Bronchus fibroblast of lung (primary cell): ENCODE measurements around the gene HSPA13. TPM values are rescaled to one million over a fixed set of nuclear protein-coding genes. Genes with fewer than 3 reads are reported as not detected.

Source experiments
- total RNA-seq: library from RNA; depleted of rRNA; stranded (reverse); fragments of >200 nt; gene quantifications from 2 replicates; pipeline ENCODE4 v1.2.3, GENCODE V29; 2015

HSPA13 gene, protein sequence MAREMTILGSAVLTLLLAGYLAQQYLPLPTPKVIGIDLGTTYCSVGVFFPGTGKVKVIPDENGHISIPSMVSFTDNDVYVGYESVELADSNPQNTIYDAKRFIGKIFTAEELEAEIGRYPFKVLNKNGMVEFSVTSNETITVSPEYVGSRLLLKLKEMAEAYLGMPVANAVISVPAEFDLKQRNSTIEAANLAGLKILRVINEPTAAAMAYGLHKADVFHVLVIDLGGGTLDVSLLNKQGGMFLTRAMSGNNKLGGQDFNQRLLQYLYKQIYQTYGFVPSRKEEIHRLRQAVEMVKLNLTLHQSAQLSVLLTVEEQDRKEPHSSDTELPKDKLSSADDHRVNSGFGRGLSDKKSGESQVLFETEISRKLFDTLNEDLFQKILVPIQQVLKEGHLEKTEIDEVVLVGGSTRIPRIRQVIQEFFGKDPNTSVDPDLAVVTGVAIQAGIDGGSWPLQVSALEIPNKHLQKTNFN
- 29.6 and 37.2 TPM in 2 replicates for total RNA-seq

GRCh38 chr21:14382835-14383595 lies at the start of gene HSPA13:
HSPA13 (minus strand) TSS chr21:14383146; CDS start chr21:14383119, 27 bp downstream.

Other genes starting within 250 kb of the HSPA13 start
- not detected in 2 replicates for gene LIPI, start 172.2 kb downstream of the HSPA13 start, total RNA-seq
- 0.15 TPM in 1 of 2 replicates, not detected in the other for gene RBM11, start 167.0 kb downstream of the HSPA13 start, total RNA-seq
- gene SAMSN1, start 163.2 kb upstream of the HSPA13 start, total RNA-seq = not detected in 2 replicates